SK-N-MC (cell line): ENCODE measurements around the gene RILPL2.
"Not testable (repeated sequence)": the region's sequence is repeated elsewhere in the genome, so short reads cannot be mapped to it uniquely, and the experiment has no call there.

ENCODE experiments used
- EZH2 ChIP-seq: fragments of 200-600 bp; sonication (generic); IDR thresholded peaks from one replicate; pipeline ENCODE4 v1.6.1; 2017; ENCODE audit warnings: antibody characterized with exemption
- FOXP2 ChIP-seq: optimal IDR thresholded peaks from 2 replicates; pipeline ENCODE3; 2011; ENCODE audit warnings: mild to moderate bottlenecking, moderate library complexity; ENCODE audit not compliant: insufficient read depth; ENCODE audit errors: extremely low read length, control extremely low read depth
- POLR2AphosphoS5 ChIP-seq: IDR thresholded peaks from 2 replicates; pipeline ENCODE4 v1.6.1; 2012; ENCODE audit warnings: mild to moderate bottlenecking, low read depth, low read length, borderline replicate concordance

- not testable (repeated sequence) for TF ChIP-seq EZH2, POLR2AphosphoS5, FOXP2
Measured at GRCh38 chr12:123431951-123432817, 4.3 kb downstream of the RILPL2 start.
